HCT116 (cell line): ENCODE measurements around the gene AHRR. TPM values are rescaled to one million over a fixed set of nuclear protein-coding genes. Genes with fewer than 3 reads are reported as not detected.

Experiments used
- ATAC-seq: fragments of 200-7000 bp; cut with Tn5 transposase; 2 replicates; pipeline ENCODE4 v1.9.1; 2020; ENCODE audit warnings: mild to moderate bottlenecking, moderate library complexity
- BruUV-seq: library from RNA; stranded (reverse); fragments of 400-500 nt; replicated peaks from 2 replicates; lab custom pipeline; 2021; lab: Mats Ljungman, UMichigan
- CTCF ChIA-PET: fragments of 300-600 bp; sonication (Branson Sonifier 250); formaldehyde crosslinking; loops from one replicate; lab custom pipeline; 2021; ENCODE audit warnings: antibody characterized with exemption; lab: Charles Lee
- POLR2A ChIA-PET: fragments of 300-600, 350-600 bp; sonication (Branson Sonifier 250); formaldehyde crosslinking; loops from one replicate; lab custom pipeline; 2021; ENCODE audit warnings: antibody characterized with exemption; lab: Charles Lee
- RAD21 ChIA-PET, 2 experiments: fragments of 300-600 bp; sonication (Branson Sonifier 250); formaldehyde crosslinking; loops; one replicate each; lab custom pipeline; 2023; ENCODE audit warnings: low total read pairs in 2 of 2; ENCODE audit not compliant: uncharacterized antibody in 2 of 2, unreplicated experiment in 2 of 2, low non-redundant PET in 1 of 2; lab: Charles Lee
- DNase-seq: peaks from one replicate; pipeline ENCODE4 v3.0.0-alpha.2; 2010; ENCODE audit warnings: low read depth, low spot score
- H2AFZ ChIP-seq: fragments of 200-600 bp; shearing (Covaris generic), sonication (generic); 2 replicates; pipeline ENCODE4 v1.6.1; 2017; ENCODE audit warnings: low read depth, mixed run types, mixed read lengths, antibody characterized with exemption, low read length; ENCODE audit not compliant: poor library complexity, severe bottlenecking
- H3K27ac ChIP-seq: 2 replicates; pipeline ENCODE4 v1.5.1; 2012; ENCODE audit warnings: low read depth, low read length
- H3K27me3 ChIP-seq: fragments of 200-600 bp; sonication (generic); 2 replicates; pipeline ENCODE4 v1.6.1; 2016; ENCODE audit warnings: mixed run types, low read length, mixed read lengths; ENCODE audit not compliant: insufficient read depth
- H3K36me3 ChIP-seq, 2 experiments: fragments of 200-500 bp in 1 of 2; fragments of 200-600 bp in 1 of 2; sonication (Bioruptor generic) in 1 of 2; sonication (generic) in 1 of 2; 2 replicates each; pipeline versions ENCODE4 v1.5.1 to v1.6.1; 2014 to 2016; ENCODE audit warnings: low read length in 2 of 2, inconsistent platforms in 1 of 2, mixed read lengths in 1 of 2, mixed run types in 1 of 2; ENCODE audit not compliant: insufficient read depth in 2 of 2, control insufficient read depth in 1 of 2
- H3K4me1 ChIP-seq, 2 experiments: fragments of 200-600 bp in 1 of 2; sonication (generic) in 1 of 2; 2 replicates each; pipeline versions ENCODE4 v1.5.1 to v1.6.1; 2012 to 2017; ENCODE audit warnings: low read length in 2 of 2, inconsistent platforms in 1 of 2, mild to moderate bottlenecking in 1 of 2, mixed read lengths in 1 of 2, mixed run types in 1 of 2, moderate library complexity in 1 of 2; ENCODE audit not compliant: insufficient read depth in 2 of 2, control insufficient read depth in 1 of 2
- H3K4me2 ChIP-seq: fragments of 200-600 bp; sonication (generic); 2 replicates; pipeline ENCODE4 v1.6.1; 2017; ENCODE audit warnings: mixed run types, low read length, mixed read lengths
- H3K4me3 ChIP-seq, 2 experiments: fragments of 200-600 bp in 1 of 2; sonication (generic) in 1 of 2; replicated peaks in 1 of 2; 2 replicates each; pipeline ENCODE4 v1.5.1; 2011 to 2016; ENCODE audit warnings: low read length in 2 of 2, control low read depth in 1 of 2, low read depth in 1 of 2, mild to moderate bottlenecking in 1 of 2, mixed read lengths in 1 of 2, mixed run types in 1 of 2
- H3K79me2 ChIP-seq: fragments of 200-600 bp; sonication (generic); 2 replicates; pipeline ENCODE4 v1.6.1; 2017; ENCODE audit warnings: mild to moderate bottlenecking, mixed run types, low read length, moderate library complexity, mixed read lengths; ENCODE audit not compliant: insufficient read depth
- H3K9ac ChIP-seq: fragments of 200-600 bp; sonication (generic); 2 replicates; pipeline ENCODE4 v1.6.1; 2016; ENCODE audit warnings: low read length, mixed read lengths
- H3K9me2 ChIP-seq: fragments of 200-600 bp; sonication (generic), shearing (Covaris generic); 2 replicates; pipeline ENCODE4 v1.6.1; 2017; ENCODE audit warnings: mixed run types, mild to moderate bottlenecking, moderate library complexity; ENCODE audit not compliant: insufficient read depth
- H3K9me3 ChIP-seq, 2 experiments: fragments of 200-500 bp in 1 of 2; fragments of 200-600 bp in 1 of 2; sonication (Bioruptor generic) in 1 of 2; sonication (generic) in 1 of 2; 2 replicates each; pipeline ENCODE4 v1.6.1; 2014 to 2017; ENCODE audit warnings: low read length in 2 of 2, mixed read lengths in 2 of 2, inconsistent platforms in 1 of 2, low read depth in 1 of 2, mild to moderate bottlenecking in 1 of 2, mixed run types in 1 of 2, moderate library complexity in 1 of 2; ENCODE audit not compliant: control insufficient read depth in 1 of 2, insufficient read depth in 1 of 2
- H4K20me1 ChIP-seq: fragments of 200-600 bp; sonication (generic), shearing (Covaris generic); 2 replicates; pipeline ENCODE4 v1.6.1; 2017; ENCODE audit warnings: mixed run types, mild to moderate bottlenecking, moderate library complexity; ENCODE audit not compliant: insufficient read depth
- ATF3 ChIP-seq: IDR thresholded peaks from 2 replicates; pipeline ENCODE4 v1.6.1; 2012
- CBX3 ChIP-seq: IDR thresholded peaks from 2 replicates; pipeline ENCODE4 v1.6.1; 2012; ENCODE audit warnings: low read depth
- CEBPB ChIP-seq: IDR thresholded peaks from 2 replicates; pipeline ENCODE4 v1.6.1; 2012; ENCODE audit warnings: low read depth
- EGR1 ChIP-seq: IDR thresholded peaks from 2 replicates; pipeline ENCODE4 v1.6.1; 2012; ENCODE audit warnings: low read depth
- EZH2 ChIP-seq: fragments of 200-600 bp; sonication (generic); IDR thresholded peaks from 2 replicates; pipeline ENCODE4 v1.6.1; 2017; ENCODE audit warnings: antibody characterized with exemption, mixed run types
- EZH2phosphoT487 ChIP-seq: fragments of 200-600 bp; IDR thresholded peaks from 2 replicates; pipeline ENCODE4 v1.6.1; 2018; ENCODE audit warnings: antibody characterized with exemption, borderline replicate concordance
- FOSL1 ChIP-seq: IDR thresholded peaks from 2 replicates; pipeline ENCODE4 v1.6.1; 2012; ENCODE audit warnings: low read depth
- JUND ChIP-seq: IDR thresholded peaks from 2 replicates; pipeline ENCODE4 v1.6.1; 2012
- MAX ChIP-seq: IDR thresholded peaks from 2 replicates; pipeline ENCODE4 v1.6.1; 2012
- RAD21 ChIP-seq: IDR thresholded peaks from 2 replicates; pipeline ENCODE4 v1.6.1; 2012; ENCODE audit warnings: low read depth, mild to moderate bottlenecking
- SIN3A ChIP-seq: IDR thresholded peaks from 2 replicates; pipeline ENCODE4 v1.6.1; 2012; ENCODE audit warnings: low read depth
- SP1 ChIP-seq: IDR thresholded peaks from 2 replicates; pipeline ENCODE4 v1.6.1; 2012; ENCODE audit warnings: low read depth
- SRF ChIP-seq: IDR thresholded peaks from 2 replicates; pipeline ENCODE4 v1.6.1; 2012; ENCODE audit warnings: low read depth
- TCF7L2 ChIP-seq: IDR thresholded peaks from 2 replicates; pipeline ENCODE4 v1.7.0; 2011; ENCODE audit warnings: borderline replicate concordance, inconsistent platforms; ENCODE audit not compliant: insufficient read depth, insufficient read length; ENCODE audit errors: extremely low read depth
- YY1 ChIP-seq: IDR thresholded peaks from 2 replicates; pipeline ENCODE4 v1.6.1; 2011; ENCODE audit warnings: low read length, low read depth, moderate library complexity, mild to moderate bottlenecking; ENCODE audit not compliant: insufficient replicate concordance; ENCODE audit errors: extremely low read depth
- ZFX ChIP-seq: fragments of 450-650 bp; IDR thresholded peaks from 2 replicates; pipeline ENCODE4 v1.6.1; 2017
- intact Hi-C: fragments of 100-400 bp; cut with micrococcal nuclease; formaldehyde crosslinking; loops from 2 replicates; pipeline ENCODE4 v1.10.0; 2022
- total RNA-seq: library from RNA; stranded (reverse); gene quantifications from one replicate; pipeline ENCODE4 v1.2.1, GENCODE V29; 2021; ENCODE audit not compliant: unreplicated experiment

AHRR gene
- total RNA-seq, 1 experiment from 2014 or later = 12.7 TPM

GRCh38 chr5:432928-433791 is 111.6 kb downstream of the AHRR start:
- no peak overlapping the region for H3K4me2 ChIP-seq
- no peak overlapping the region for H3K9ac ChIP-seq
- RAD21 ChIA-PET = no interaction called here
- TF ChIP-seq SIN3A = no peak
- TF ChIP-seq CEBPB = no peak
- TF ChIP-seq, all 23 proteins: peak for 0
- Histone ChIP-seq H3K4me3 (no peak overlapping the region), H2AFZ (no peak overlapping the region), H4K20me1 (no peaks in the 10 kb centered on the region), H3K27me3 (no peaks in the 10 kb centered on the region), H3K79me2 (no peaks in the 10 kb centered on the region), H3K36me3 (no peaks in the 10 kb centered on the region), H3K27ac (no peak overlapping the region), H3K9me2 (no peaks in the 10 kb centered on the region), H3K4me1 (peaks cover 0 to 14% of the 10 kb centered on the region in 2 experiments; a peak in 1 of 4 replicates), H3K9me3 (no peaks in the 10 kb centered on the region)
- intact Hi-C loops = no loop called here
- CTCF ChIA-PET = interaction anchor here (6.4 kb wide), 1 partner anchor 116 kb away, joined by 42 read pairs; no protein-coding TSS in a partner anchor
- DNase-seq (no peak), ATAC-seq (no peak)
- POLR2A ChIA-PET = no interaction called here
- no TSS peak for BruUV-seq

GRCh38 chr5:433836-434235 is 112.3 kb downstream of the AHRR start:
- intact Hi-C loops = no loop called here
- Histone ChIP-seq H3K79me2 (no peaks in the 10 kb centered on the region), H4K20me1 (no peaks in the 10 kb centered on the region), H3K4me2 (no peak overlapping the region), H3K27ac (no peak overlapping the region), H3K4me3 (no peak overlapping the region), H3K9me2 (no peaks in the 10 kb centered on the region), H2AFZ (no peak overlapping the region)
- ChIA-PET RAD21 (no interaction called here), CTCF (no interaction called here)
- BruUV-seq = no TSS peak
- ATAC-seq = no peak
- TF ChIP-seq SIN3A = no peak
- no peak for TF ChIP-seq EZH2
- TF ChIP-seq ATF3 = no peak
- TF ChIP-seq JUND = no peak
- no peak for TF ChIP-seq EGR1
- no peak for TF ChIP-seq ZFX
- no peak for TF ChIP-seq TCF7L2
- no peak for TF ChIP-seq MAX
- no peak for TF ChIP-seq CEBPB
- no peak for TF ChIP-seq RAD21
- no peak for TF ChIP-seq SP1
- TF ChIP-seq EZH2phosphoT487 = no peak
- no peak for TF ChIP-seq FOSL1
- TF ChIP-seq YY1 = no peak
- no peak for TF ChIP-seq CBX3
- no peak for TF ChIP-seq SRF
- TF ChIP-seq, all 23 proteins: peak for 0
- DNase-seq = no peak
- Histone ChIP-seq H3K4me1 (peaks cover 0 to 14% of the 10 kb centered on the region in 2 experiments; a peak in 1 of 4 replicates), H3K27me3 (no peaks in the 10 kb centered on the region), H3K9ac (no peak overlapping the region), H3K9me3 (no peaks in the 10 kb centered on the region), H3K36me3 (no peaks in the 10 kb centered on the region)
- POLR2A ChIA-PET = no interaction called here
